C4-2B (cell line): ENCODE results near the gene EEF2K.

ENCODE experiments used
- ZFX ChIP-seq: fragments of 450-650 bp; IDR thresholded peaks from 2 replicates; pipeline ENCODE4 v1.6.1; 2017
- TF ChIP-seq, protein P1 (sequence below): fragments of 450-650 bp; conservative IDR thresholded peaks from 2 replicates; pipeline ENCODE4 v1.5.1; 2017; ENCODE audit warnings: mild to moderate bottlenecking

DNA sequence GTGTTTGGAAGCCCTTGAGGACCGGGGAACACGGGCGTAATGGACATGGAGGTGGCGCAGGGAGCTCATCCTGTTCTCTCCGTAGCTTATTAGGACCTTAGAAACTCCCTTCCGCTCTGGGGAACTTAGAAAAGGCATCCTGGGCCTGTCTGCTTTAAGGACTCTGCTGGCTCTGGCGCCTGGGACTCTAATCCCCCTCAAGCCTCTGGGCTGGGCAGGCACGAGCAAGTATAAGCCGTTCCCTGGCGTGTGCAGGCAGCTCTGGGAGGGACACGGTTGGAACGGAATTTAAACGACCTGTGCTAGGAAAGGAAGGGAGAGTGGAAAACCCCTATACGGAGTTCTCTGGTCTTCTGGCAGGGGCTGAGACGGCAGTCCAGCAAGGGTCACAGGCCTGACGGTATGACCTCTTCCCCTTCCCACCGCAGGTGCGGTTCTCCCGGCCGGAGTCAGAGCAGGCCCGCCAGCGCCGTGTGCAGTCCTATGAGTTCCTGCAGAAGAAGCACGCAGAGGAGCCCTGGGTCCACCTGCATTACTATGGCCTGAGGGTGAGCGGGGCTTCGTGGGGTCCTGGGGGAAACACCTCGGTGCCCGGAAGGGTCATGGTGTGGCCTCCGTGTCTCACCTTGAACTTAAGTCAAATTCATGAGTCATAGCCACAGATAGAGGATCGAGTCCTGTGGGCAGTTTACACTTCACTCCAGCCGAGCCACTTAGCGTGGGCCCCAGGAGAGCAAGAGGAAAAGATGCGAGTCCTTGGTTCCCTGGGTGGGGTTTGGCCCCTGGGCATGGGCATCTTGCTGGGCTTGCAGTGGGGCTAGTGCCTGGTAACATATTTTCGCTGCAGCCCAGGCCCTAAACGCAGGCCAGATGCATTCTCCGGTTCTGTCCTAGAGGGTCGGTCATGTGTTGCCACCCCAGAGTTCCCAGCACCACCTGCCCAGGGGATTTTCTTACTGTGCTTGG lies 108.9 kb downstream of the EEF2K start:
- TF ChIP-seq, protein P1, sequence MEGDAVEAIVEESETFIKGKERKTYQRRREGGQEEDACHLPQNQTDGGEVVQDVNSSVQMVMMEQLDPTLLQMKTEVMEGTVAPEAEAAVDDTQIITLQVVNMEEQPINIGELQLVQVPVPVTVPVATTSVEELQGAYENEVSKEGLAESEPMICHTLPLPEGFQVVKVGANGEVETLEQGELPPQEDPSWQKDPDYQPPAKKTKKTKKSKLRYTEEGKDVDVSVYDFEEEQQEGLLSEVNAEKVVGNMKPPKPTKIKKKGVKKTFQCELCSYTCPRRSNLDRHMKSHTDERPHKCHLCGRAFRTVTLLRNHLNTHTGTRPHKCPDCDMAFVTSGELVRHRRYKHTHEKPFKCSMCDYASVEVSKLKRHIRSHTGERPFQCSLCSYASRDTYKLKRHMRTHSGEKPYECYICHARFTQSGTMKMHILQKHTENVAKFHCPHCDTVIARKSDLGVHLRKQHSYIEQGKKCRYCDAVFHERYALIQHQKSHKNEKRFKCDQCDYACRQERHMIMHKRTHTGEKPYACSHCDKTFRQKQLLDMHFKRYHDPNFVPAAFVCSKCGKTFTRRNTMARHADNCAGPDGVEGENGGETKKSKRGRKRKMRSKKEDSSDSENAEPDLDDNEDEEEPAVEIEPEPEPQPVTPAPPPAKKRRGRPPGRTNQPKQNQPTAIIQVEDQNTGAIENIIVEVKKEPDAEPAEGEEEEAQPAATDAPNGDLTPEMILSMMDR, result no peak
- no peak for TF ChIP-seq ZFX
